ENCODE data around the gene IPO13.

IPO13 gene

DNA sequence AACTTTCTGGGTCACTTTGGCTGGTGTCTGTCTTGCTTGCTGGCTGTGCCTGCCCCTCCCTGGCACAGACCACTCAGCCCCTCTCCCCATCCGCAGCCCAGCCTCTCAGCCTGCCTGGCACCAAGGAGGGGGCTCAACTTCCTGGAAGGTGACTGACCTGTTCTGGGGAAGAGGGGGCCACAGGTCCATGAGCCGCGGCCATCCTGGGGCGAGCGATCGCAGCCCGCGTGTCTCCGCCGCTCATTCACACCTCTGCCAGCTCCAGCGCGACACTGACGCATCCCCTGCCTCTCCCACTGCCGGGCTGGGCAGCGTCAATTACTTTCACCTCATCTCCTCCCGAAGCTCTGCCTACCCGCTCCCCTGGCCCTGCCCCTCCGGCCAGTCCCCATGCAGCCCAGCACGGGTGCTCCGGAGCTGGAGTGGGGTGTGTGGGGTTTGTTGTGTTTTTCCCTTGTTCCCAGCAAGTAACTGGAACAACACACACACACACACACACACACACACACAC, 70.2 kb downstream of the IPO13 start:
- H3K27ac ChIP-seq, result no peak overlapping the region
- DNase-seq (ENCODE audit: low spot score), result no peak
- ChIA-PET POLR2A (ENCODE audit: low non-redundant PET) (no interaction called here), CTCF (no interaction called here)
- TF ChIP-seq, protein P1, sequence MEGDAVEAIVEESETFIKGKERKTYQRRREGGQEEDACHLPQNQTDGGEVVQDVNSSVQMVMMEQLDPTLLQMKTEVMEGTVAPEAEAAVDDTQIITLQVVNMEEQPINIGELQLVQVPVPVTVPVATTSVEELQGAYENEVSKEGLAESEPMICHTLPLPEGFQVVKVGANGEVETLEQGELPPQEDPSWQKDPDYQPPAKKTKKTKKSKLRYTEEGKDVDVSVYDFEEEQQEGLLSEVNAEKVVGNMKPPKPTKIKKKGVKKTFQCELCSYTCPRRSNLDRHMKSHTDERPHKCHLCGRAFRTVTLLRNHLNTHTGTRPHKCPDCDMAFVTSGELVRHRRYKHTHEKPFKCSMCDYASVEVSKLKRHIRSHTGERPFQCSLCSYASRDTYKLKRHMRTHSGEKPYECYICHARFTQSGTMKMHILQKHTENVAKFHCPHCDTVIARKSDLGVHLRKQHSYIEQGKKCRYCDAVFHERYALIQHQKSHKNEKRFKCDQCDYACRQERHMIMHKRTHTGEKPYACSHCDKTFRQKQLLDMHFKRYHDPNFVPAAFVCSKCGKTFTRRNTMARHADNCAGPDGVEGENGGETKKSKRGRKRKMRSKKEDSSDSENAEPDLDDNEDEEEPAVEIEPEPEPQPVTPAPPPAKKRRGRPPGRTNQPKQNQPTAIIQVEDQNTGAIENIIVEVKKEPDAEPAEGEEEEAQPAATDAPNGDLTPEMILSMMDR (conservative IDR thresholded peaks at IDR 0.05; ENCODE audit: low read depth), result no peak
